ES-I3 (cell line): Measurements from ENCODE around the gene PRSS48.
"Not testable (repeated sequence)": the region's sequence is repeated elsewhere in the genome, so short reads cannot be mapped to it uniquely, and the experiment has no call there.

Experiments
- H3K36me3 ChIP-seq: 2 replicates; pipeline ENCODE4 v1.6.1; 2013; ENCODE audit warnings: mild to moderate bottlenecking, low read length, control low read depth, moderate library complexity; ENCODE audit not compliant: insufficient read depth
- H3K4me1 ChIP-seq: 2 replicates; pipeline ENCODE4 v1.6.1; 2013; ENCODE audit warnings: mild to moderate bottlenecking, control low read depth, low read length; ENCODE audit not compliant: insufficient read depth
- H3K9ac ChIP-seq: 2 replicates; pipeline ENCODE4 v1.6.1; 2013; ENCODE audit warnings: low read depth, mild to moderate bottlenecking, low read length, moderate library complexity
- H3K9me3 ChIP-seq: 2 replicates; pipeline ENCODE4 v1.6.1; 2013; ENCODE audit warnings: mild to moderate bottlenecking, low read length, moderate library complexity; ENCODE audit not compliant: control insufficient read depth, insufficient read depth

Gene PRSS48, protein sequence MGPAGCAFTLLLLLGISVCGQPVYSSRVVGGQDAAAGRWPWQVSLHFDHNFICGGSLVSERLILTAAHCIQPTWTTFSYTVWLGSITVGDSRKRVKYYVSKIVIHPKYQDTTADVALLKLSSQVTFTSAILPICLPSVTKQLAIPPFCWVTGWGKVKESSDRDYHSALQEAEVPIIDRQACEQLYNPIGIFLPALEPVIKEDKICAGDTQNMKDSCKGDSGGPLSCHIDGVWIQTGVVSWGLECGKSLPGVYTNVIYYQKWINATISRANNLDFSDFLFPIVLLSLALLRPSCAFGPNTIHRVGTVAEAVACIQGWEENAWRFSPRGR

DNA sequence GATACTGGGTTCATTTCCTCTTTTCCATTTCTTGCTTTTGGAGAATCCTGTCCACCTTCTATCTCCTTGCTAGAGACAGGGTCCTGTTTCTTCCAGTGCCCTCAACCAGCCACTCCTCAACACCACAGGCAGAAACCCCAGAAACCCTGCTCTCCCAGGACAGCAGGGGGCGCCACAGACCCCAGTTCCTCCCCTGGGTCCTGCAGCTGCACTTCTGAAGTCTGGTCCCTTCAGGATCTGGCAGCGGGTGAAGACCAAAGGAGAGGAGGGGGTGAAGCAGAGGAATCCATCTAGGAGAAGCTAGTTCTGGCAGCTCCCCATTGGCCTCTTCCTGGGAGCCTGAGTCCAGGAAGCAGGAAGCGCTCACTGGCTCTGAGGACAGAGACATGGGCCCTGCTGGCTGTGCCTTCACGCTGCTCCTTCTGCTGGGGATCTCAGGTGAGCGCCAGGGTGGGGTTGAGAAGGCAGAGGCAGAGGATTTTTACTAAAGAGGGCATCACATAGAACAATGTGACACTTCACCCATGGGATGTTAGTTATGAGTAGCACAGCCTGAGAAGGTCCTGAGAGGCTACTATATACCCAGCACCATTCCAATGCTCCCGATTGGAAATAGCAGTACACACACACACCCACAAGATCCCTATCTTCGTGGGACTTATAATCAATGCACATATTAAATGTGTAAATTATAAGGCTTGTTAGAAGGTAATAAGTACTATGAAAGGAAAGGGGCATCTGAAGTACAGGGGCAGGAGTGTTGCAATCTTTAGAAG lies at the start of gene PRSS48:
Gene PRSS48, plus strand, starts transcription at position 375 of the 776 bp plus-strand sequence. Its CDS starts 12 bp downstream, at position 387.
- H3K9ac ChIP-seq, result no peak within 1 kb of the TSS
- H3K36me3 ChIP-seq, result no peaks in the 10 kb centered on the region
- H3K9me3 ChIP-seq, result no peaks in the 10 kb centered on the region
- peaks cover 4% of the 10 kb centered on the region for H3K4me1 ChIP-seq

DNA sequence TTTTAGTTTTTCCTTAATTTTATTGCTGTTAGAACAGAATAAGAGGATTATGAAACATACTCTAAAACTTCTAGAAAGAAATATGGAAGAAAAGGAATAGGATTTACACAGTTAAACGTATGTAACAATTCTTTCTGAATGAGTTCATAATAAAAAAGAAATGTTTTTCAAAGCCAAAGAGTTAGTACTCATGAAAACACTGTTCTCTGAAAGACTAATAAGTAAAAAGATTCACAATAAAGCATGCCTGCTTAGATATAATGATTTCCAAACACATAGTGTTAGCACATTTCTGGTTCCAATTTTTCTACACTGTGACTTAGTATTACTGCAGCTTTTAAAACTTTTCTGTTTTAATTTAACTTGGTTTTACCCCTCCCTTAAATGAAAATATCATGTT lies 49.8 kb upstream of the PRSS48 start:
- peaks cover 13% of the 10 kb centered on the region for H3K4me1 ChIP-seq
- no peaks in the 10 kb centered on the region for H3K9me3 ChIP-seq
- H3K36me3 ChIP-seq, result no peaks in the 10 kb centered on the region
- no peak overlapping the region for H3K9ac ChIP-seq

DNA sequence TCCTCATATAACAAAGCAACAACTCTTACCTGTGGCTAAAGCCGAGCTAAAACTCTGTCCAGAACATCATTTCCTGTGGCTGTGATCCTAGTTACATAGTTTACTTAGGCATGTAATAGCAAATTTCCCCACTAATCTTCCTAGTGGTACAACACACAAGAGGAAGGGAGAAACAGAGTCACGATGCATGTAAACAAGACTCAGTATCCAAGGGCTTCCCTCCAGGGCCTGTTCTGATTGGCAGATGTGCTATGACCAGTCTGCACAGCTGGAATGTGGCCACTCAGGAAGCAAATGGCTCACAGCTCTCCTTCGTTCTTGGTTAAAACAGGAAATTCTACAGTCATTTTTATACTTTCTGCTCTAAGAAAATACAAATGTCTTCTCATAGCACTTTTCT lies 49.2 kb upstream of the PRSS48 start:
- H3K36me3 ChIP-seq, result no peaks in the 10 kb centered on the region
- no peak overlapping the region for H3K9ac ChIP-seq
- no peaks in the 10 kb centered on the region for H3K9me3 ChIP-seq
- H3K4me1 ChIP-seq, result peaks cover 13% of the 10 kb centered on the region

DNA sequence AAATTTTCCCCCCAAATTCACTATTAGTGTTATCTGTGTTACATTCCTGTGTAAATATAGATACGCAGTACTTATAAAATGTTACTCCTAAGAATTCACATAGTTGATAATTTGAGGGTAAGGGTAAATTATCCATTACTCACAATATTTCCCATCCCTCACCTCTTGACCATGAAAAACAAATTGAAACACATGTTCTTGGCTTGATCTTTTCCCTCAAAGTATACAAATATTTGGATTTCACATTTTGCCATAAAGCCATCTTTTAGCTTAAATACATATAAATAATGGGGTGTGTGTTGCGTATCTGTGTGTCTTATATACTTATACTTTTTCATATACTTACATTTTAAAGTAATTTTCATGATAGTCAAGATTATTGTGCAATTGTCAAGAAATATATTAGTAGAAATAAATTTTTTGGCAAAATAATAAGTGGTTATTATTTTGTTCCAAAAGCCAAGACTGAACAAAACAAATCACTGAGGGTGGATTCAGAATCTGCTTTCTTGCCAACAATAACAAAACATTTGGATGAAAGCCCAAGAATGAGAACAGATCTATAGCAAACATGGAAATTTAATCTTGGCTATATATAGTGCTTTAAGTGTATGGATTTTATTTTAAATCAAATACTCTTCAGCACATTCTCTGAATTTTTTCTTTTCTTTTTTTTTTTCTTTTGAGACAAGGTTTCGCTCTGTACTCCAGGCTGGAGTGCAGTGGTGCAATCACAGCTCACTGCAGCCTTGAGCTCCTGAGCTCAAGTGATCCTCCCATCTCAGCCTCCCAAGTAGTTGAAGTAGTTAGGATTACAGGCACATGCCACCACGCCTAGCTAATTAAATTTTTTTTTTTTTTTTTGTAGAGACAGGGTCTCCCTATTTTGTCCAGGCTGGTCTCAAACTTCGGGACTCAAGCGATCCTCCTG lies 48.5 kb upstream of the PRSS48 start:
- Histone ChIP-seq H3K9me3 (no peaks in the 10 kb centered on the region), H3K4me1 (peaks cover 13% of the 10 kb centered on the region), H3K36me3 (no peaks in the 10 kb centered on the region), H3K9ac (no peak overlapping the region)

DNA sequence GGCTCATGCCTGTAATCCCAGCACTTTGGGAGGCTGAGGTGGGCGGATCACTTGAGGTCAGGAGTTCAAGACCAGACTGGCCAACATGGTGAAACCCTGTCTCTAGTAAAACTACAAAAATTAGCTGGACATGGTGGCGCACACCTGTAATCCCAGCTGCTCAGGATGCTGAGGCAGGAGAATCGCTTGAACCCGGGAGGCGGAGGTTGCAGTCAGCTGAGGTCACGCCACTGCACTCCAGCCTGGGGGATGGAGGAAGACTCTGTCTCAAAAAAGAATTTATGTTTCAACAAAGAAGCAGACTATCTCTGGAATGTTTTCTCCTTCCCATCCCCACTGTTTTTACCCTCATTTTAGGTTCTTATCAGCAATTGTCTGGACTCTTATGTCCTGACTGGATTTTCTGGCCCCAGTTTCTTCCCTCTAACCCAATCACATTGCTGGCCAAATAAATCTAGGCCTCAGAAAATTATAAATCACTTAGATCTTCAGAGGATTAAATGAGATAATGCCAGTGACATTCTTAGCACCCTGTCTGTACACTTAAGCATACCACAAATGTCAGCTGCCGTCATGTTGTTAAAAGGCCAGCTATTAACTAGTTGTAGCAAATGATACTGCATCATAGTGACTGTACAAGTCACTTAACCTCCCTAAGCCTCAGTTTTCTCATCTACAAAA lies 44.9 kb upstream of the PRSS48 start:
- Histone ChIP-seq H3K36me3 (no peaks in the 10 kb centered on the region), H3K9ac (no peak overlapping the region), H3K9me3 (no peaks in the 10 kb centered on the region; the same call in 1 of the 2 replicates), H3K4me1 (peaks cover 5% of the 10 kb centered on the region; the same call in 1 of the 2 replicates)

DNA sequence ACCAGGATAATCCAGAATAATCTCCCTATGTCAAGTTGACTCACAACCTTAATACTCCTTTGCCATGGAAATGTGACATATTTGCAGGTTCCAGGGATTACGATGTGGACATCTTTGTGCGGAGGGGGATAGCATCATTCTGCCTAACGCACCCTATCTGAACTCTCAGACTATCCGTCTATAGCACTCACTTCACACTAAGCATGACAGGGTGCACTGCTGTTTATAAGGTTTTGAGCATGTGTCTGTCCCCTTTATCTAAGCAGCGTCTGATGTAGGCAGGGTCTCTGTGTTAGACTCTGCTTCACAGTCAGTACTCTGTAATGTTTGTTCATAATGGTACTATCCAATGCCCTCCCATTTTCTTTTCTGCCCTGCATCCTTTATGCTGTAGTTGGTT lies 43.4 kb upstream of the PRSS48 start:
- no peaks in the 10 kb centered on the region for H3K4me1 ChIP-seq
- H3K9ac ChIP-seq, result no peak overlapping the region
- H3K9me3 ChIP-seq, result no peaks in the 10 kb centered on the region; the same call in 1 of the 2 replicates
- H3K36me3 ChIP-seq, result no peaks in the 10 kb centered on the region

DNA sequence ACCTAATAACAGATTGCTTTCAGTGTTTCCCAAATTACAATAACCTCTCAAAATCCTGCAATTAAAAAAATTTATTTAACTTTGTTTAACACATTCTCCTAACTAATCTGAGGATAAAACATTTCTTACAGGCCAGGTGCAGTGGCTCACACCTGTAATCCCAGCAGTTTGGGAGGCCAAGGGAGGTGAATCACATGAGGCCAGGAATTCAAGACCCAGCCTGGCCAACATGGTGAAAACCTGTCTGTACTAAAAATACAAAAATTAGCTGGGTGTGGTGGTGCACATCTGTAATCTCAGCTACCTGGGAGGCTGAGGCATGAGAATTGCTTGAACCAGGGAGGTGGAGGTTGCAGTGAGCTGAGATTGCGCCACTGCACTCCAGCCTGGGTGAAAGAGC lies 41.6 kb upstream of the PRSS48 start:
- H3K9me3 ChIP-seq, H3K36me3 ChIP-seq: not testable (repeated sequence)

DNA sequence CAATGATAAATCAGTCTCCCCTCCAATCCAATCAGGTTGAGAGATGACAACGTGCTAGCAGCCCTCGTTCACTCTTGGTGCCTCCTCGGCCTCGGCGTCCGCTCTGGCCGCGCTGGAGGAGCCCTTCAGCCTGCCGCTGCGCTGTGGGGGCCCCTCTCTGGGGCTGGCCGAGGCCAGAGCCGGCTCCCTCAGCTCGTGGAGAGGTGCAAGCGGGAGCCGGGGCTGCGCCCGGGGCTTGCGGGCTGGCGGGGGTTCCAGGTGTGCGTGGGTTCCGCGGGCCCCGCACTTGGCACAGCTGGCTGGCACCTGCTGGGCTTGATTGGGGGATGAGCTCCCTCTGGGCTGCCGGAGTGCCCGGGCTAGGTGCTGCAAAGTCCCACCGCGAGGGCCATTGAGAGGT lies 40.9 kb upstream of the PRSS48 start:
- Histone ChIP-seq H3K9me3 (no peaks in the 10 kb centered on the region; the same call in 1 of the 2 replicates), H3K9ac (no peak overlapping the region), H3K4me1 (no peaks in the 10 kb centered on the region), H3K36me3 (no peaks in the 10 kb centered on the region)

More for the DNA sequence above, 41.6 kb upstream of the PRSS48 start:
- not testable (repeated sequence) for H3K9ac ChIP-seq, H3K4me1 ChIP-seq

DNA sequence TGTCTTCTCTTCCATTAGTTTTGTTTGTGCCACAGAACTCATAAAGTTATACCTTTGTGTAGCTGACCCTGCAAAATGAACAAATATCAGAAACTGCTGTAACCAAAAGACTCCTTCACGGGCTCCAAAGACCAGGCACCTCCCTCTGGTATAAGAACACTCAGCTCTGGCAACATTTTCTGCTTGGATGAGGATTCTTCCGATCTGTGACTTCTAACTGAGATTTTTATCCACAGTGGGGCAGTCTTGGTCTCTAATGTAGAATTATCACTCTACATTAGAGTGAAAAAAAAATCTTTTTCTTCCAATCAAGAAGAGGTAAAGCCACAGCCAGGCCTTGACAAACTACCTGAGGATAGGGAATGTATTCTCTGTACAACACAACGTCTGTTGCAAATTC lies 38.5 kb upstream of the PRSS48 start:
- no peak overlapping the region for H3K9ac ChIP-seq
- H3K36me3 ChIP-seq, result no peaks in the 10 kb centered on the region
- H3K4me1 ChIP-seq, result peaks cover 13% of the 10 kb centered on the region; the same call in 1 of the 2 replicates
- H3K9me3 ChIP-seq, result no peaks in the 10 kb centered on the region; the same call in 1 of the 2 replicates

DNA sequence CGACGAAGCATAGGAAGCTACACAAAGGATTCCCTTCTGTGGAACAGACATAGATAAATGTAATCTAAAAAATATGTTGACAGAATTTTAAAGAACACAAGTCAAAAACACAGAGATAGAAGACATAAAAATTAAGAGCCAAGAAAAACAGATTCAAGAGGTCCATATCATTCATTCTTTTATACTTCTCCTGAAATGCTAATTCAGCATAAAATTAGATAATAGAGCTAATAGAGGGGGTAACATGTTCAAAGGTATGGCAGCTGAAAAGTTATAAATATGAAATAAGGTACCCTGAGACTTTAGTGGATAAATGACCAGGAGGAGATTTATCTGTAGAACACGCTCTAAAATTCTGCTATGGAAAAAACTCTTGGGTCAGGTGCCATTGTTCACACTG lies 37.4 kb upstream of the PRSS48 start:
- Histone ChIP-seq H3K9me3 (no peaks in the 10 kb centered on the region; the same call in 1 of the 2 replicates), H3K9ac (no peak overlapping the region), H3K4me1 (peaks cover 13% of the 10 kb centered on the region; the same call in 1 of the 2 replicates), H3K36me3 (no peaks in the 10 kb centered on the region)

DNA sequence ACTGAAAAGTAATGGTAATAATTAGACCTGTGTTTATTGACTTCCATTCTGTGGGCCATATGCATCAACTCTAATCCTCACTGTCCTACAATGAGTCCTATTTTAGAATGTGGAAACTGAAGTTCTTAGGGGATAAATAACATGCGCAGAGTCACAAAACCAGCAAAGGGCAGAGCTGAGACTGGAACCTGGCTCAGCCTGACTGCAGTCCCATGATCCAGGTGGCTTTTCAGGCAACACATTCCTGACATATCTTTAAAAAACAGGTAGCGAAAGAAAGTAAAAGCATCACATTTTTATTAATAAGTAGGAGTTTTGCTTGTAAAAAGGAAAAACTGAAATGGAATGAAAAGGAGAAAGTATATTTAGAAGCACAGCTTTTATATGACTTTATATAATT lies 34.7 kb upstream of the PRSS48 start:
- no peaks in the 10 kb centered on the region for H3K9me3 ChIP-seq
- H3K9ac ChIP-seq, result no peak overlapping the region
- H3K4me1 ChIP-seq, result peaks cover 13% of the 10 kb centered on the region; the same call in 1 of the 2 replicates
- H3K36me3 ChIP-seq, result no peaks in the 10 kb centered on the region

DNA sequence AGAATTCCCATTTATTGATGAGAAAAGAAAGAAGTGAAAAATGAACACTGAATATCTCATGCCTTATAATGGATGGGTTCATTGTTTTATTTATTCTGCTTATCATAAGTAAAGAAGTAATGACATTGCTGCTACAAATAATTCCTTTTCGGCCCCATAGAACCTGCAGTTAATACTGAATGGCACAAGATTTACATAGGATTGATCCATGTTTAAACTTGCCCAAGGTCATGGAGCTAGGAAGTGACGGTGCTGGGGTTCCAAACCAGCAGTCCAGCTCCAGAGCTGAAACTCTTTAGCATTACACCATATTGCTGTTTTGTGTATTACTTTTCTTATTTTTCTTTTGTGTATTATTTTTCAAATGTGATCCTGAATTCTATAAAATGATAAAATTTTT lies 30.2 kb upstream of the PRSS48 start:
- H3K9me3 ChIP-seq, result no peaks in the 10 kb centered on the region
- no peak overlapping the region for H3K9ac ChIP-seq
- no peaks in the 10 kb centered on the region for H3K36me3 ChIP-seq
- H3K4me1 ChIP-seq, result peaks cover 13% of the 10 kb centered on the region; the same call in 1 of the 2 replicates

DNA sequence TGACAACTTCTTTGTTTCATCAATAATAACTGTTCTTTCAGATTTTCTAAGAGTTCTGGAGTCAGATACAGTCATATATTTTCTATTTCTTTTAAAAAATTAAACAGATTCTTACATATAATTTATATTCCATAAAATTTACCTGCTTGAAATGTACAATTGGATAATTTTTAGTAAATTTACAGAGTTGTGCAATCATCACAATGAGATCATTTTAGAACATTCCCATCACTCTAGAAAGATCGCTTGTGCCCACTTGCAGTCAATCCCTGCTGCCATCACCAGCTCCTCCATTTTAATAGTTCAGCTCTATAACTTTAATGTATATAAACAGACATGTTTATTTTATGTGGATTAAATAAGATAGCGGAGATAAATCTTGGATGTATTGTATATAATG lies 29.6 kb upstream of the PRSS48 start:
- H3K4me1 ChIP-seq, result peaks cover 10% of the 10 kb centered on the region; the same call in 1 of the 2 replicates
- no peak overlapping the region for H3K9ac ChIP-seq
- H3K9me3 ChIP-seq, result no peaks in the 10 kb centered on the region
- H3K36me3 ChIP-seq, result no peaks in the 10 kb centered on the region
